Right lobe of liver (tissue), 6 donors: ENCODE data around the gene RHOT1. TPM values are rescaled to one million over a fixed set of nuclear protein-coding genes. Genes with fewer than 3 reads are reported as not detected.

Experiments
- ATAC-seq, 4 donors: fragments of 200-7000 bp; cut with Tn5 transposase; one replicate each; pipeline ENCODE4 v1.9.1; 2020; ENCODE audit warnings: mild to moderate bottlenecking in 4 of 4, moderate library complexity in 4 of 4
- DNase-seq, 3 donors: peaks; one replicate each; pipeline ENCODE4 v3.0.0-alpha.2; 2020
- H3K27ac ChIP-seq, 3 donors: fragments of 200-600 bp; one replicate each; pipeline ENCODE4 v1.8.0; 2022
- H3K27me3 ChIP-seq, 2 donors: fragments of 200-600 bp; one replicate each; pipeline ENCODE4 v1.8.0; 2022
- H3K36me3 ChIP-seq, 4 donors: fragments of 200-600 bp; sonication (generic) in 1 of 4; one replicate each; pipeline versions ENCODE4 v1.5.1 to v1.8.0; 2017 to 2022; ENCODE audit warnings: control low read depth in 1 of 4
- H3K4me1 ChIP-seq, 4 donors: fragments of 200-600 bp; sonication (generic) in 1 of 4; one replicate each; pipeline versions ENCODE4 v1.5.1 to v1.8.0; 2017 to 2022; ENCODE audit warnings: control low read depth in 1 of 4
- H3K4me3 ChIP-seq, 3 donors: fragments of 200-600 bp; one replicate each; pipeline ENCODE4 v1.8.0; 2022
- H3K9me3 ChIP-seq, 4 donors: fragments of 200-600 bp; sonication (generic) in 1 of 4; one replicate each; pipeline versions ENCODE4 v1.5.1 to v1.8.0; 2017 to 2022; ENCODE audit warnings: control low read depth in 1 of 4
- POLR2A ChIP-seq: fragments of 450-650 bp; IDR thresholded peaks from one replicate; pipeline ENCODE4 v1.6.1; 2017; ENCODE audit warnings: antibody characterized with exemption, mild to moderate bottlenecking
- WGBS: methylation state at CpG from one replicate; pipeline ENCODE4 v1.1.6; 2018; ENCODE audit warnings: low coverage, low lambda C conversion rate; ENCODE audit not compliant: insufficient coverage; ENCODE audit errors: missing lambda C conversion rate; 5-methylcytosine and 5-hydroxymethylcytosine counted together
- intact Hi-C, 2 donors: fragments of 100-400 bp; cut with DNase I; formaldehyde crosslinking; loops; one replicate each; pipeline versions ENCODE4 v1.11.2 to v1.14.1; 2022
- total RNA-seq, 6 experiments: library from RNA; depleted of rRNA in 2 of 6; stranded (reverse); fragments of >200 nt in 2 of 6; fragmentation: NEBNext Ultra II Directional in 3 of 6; extraction: Animal tissue kit (Norgen Biotek cat#: 25700) in 3 of 6; gene quantifications; one replicate each; pipeline versions ENCODE4 v1.1.0 to v1.2.4, GENCODE V29; 2016 to 2023
- TF ChIP-seq, protein P1 (sequence below), 4 donors: fragments of 200-600 bp in 3 of 4; fragments of 450-650 bp in 1 of 4; IDR thresholded peaks; one replicate each; pipeline versions ENCODE4 v1.5.1 to v1.8.0; 2016 to 2022; ENCODE audit warnings: antibody characterized with exemption in 4 of 4, mild to moderate bottlenecking in 2 of 4
- donor health status: DM: no; HTN: yes; CAD: no.
- donor health status: DM: no; HTN: no; CAD: no.
- donor health status: DM: no; HTN: no; CAD: no.
- donor health status: DM: no; HTN: yes; CAD: no.
- donor health status: DM: no; HTN: yes; CAD: no.

The RHOT1 gene
- total RNA-seq, 6 experiments from 2014 or later: 12.0 to 24.5 (median 14.2) TPM

DNA sequence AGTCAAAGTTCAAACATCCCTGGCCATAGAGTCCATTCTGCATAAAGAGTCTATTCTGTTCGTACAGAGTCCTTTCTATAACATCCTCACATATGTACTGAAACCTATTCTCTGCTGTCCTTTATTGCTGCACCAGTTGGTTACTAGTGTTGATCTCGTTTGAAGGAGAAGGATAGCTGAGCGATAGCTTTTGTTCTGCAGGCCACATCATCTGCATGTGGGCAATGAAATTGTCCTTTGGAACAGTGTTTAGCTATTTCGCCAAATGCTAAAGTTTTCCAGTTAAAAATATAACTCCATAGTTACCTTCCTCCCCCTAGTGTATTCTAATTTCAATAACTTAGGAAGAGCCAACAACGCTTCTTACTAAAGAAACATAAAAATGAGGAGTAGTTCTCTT lies 6.0 kb downstream of the RHOT1 start:
- no peak for DNase-seq
- no peak overlapping the region for H3K4me3 ChIP-seq
- intact Hi-C loops: no loop called here
- peaks cover 0 to 32% (median 12%) of the 10 kb centered on the region in 4 donors for H3K4me1 ChIP-seq
- WGBS: 78% methylated on average over 5 of the region's 5 CpGs
- no peak for ATAC-seq
- no peak for TF ChIP-seq POLR2A
- TF ChIP-seq, protein P1, sequence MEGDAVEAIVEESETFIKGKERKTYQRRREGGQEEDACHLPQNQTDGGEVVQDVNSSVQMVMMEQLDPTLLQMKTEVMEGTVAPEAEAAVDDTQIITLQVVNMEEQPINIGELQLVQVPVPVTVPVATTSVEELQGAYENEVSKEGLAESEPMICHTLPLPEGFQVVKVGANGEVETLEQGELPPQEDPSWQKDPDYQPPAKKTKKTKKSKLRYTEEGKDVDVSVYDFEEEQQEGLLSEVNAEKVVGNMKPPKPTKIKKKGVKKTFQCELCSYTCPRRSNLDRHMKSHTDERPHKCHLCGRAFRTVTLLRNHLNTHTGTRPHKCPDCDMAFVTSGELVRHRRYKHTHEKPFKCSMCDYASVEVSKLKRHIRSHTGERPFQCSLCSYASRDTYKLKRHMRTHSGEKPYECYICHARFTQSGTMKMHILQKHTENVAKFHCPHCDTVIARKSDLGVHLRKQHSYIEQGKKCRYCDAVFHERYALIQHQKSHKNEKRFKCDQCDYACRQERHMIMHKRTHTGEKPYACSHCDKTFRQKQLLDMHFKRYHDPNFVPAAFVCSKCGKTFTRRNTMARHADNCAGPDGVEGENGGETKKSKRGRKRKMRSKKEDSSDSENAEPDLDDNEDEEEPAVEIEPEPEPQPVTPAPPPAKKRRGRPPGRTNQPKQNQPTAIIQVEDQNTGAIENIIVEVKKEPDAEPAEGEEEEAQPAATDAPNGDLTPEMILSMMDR (IDR thresholded peaks at IDR 0.05): no peak
- H3K36me3 ChIP-seq: peaks cover 0 to 3% (median 0%) of the 10 kb centered on the region in 4 donors
- H3K27me3 ChIP-seq: no peaks in the 10 kb centered on the region
- no peak overlapping the region for H3K27ac ChIP-seq
- H3K9me3 ChIP-seq: no peaks in the 10 kb centered on the region

DNA sequence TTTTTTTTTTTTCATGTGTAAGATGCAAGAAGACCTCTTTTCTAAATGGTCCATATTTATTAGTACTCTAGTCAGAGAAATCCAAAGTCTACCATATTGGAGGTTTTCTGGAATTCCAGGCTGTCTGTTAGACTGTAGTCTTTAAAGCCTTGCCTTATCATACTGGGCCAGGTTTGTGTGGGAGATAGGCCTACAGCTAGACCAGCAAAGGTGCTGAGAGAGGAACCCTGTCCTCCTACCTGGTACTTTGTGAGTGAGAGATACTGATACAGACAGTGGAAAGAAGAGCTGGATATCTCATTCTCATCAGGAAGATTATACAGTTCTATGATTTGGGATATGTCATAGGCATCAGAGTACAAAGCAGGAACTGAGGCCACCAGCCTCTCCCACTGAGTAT lies 8.1 kb downstream of the RHOT1 start:
- DNase-seq: no peak
- Histone ChIP-seq H3K27me3 (no peaks in the 10 kb centered on the region), H3K36me3 (peaks cover 0 to 14% (median 0%) of the 10 kb centered on the region in 4 donors), H3K4me3 (no peak overlapping the region), H3K4me1 (peaks cover 0 to 15% (median 3%) of the 10 kb centered on the region in 4 donors), H3K9me3 (no peaks in the 10 kb centered on the region), H3K27ac (no peak overlapping the region)
- no peak for ATAC-seq
- no peak for TF ChIP-seq POLR2A
- TF ChIP-seq, protein P1 (IDR thresholded peaks at IDR 0.05): no peak
- intact Hi-C loops: no loop called here

DNA sequence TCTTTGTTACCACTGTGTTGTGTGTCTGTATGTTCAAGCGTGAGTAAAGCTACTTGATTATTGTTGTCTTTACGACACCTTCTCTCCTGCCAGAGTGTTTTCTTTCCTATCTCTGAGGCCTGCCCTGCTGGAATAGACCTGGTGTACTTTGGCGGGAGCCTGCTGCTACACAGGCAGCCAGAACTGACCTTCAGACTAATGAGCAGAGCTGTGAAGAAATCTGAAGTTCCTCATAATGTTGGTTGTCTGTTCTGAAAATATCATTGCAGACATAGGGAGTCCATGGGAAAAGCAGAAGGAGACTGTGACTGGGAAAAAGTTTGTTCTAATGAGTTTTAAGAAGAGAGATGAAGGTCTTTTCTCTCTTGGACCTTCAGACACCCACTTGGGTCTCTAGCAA lies 9.8 kb downstream of the RHOT1 start:
- peaks cover 0 to 14% (median 0%) of the 10 kb centered on the region in 4 donors for H3K36me3 ChIP-seq
- DNase-seq (peak; percentile 37 to 75 (median 64)), ATAC-seq (peak; percentile 96 to 99 (median 98))
- intact Hi-C loops: no loop called here
- no peaks in the 10 kb centered on the region for H3K27me3 ChIP-seq
- peaks cover 0 to 9% (median 3%) of the 10 kb centered on the region in 4 donors for H3K4me1 ChIP-seq
- 28% methylated on average over 3 of the region's 3 CpGs for WGBS
- TF ChIP-seq POLR2A: no peak
- TF ChIP-seq, protein P1 (IDR thresholded peaks at IDR 0.05): no peak
- H3K27ac ChIP-seq: peak overlapping the region in 1 of 3 donors; percentile 2
- H3K9me3 ChIP-seq: no peaks in the 10 kb centered on the region
- H3K4me3 ChIP-seq: no peak overlapping the region

DNA sequence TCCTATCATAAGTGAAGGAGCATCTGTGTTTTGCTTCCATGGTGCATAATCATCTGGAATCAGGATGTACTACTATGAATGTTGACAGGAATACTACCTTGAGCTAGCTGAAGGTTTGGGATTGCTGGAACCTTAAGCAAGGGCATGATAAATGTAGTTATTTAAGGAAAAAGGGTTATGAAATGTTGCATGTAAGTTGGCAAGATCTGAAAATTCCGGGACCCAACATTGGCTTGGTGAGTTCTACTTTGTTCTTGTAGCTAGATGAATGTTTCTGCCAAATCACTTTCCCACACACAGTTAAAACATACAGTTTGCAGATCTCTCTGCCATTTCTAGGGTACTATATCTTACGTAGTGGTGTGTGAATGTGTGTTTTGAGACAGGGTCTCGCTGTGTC lies 13.6 kb downstream of the RHOT1 start:
- intact Hi-C loops: no loop called here
- WGBS: 91% methylated on average over 1 of the region's 3 CpGs
- H3K36me3 ChIP-seq: peaks cover 0 to 20% (median under 1%) of the 10 kb centered on the region in 4 donors
- H3K4me1 ChIP-seq: peaks cover 0 to 9% (median 3%) of the 10 kb centered on the region in 4 donors
- TF ChIP-seq POLR2A: no peak
- no peak for DNase-seq
- H3K9me3 ChIP-seq: no peaks in the 10 kb centered on the region
- H3K27me3 ChIP-seq: no peaks in the 10 kb centered on the region
- H3K27ac ChIP-seq: no peak overlapping the region
- no peak overlapping the region for H3K4me3 ChIP-seq
- no peak for ATAC-seq

DNA sequence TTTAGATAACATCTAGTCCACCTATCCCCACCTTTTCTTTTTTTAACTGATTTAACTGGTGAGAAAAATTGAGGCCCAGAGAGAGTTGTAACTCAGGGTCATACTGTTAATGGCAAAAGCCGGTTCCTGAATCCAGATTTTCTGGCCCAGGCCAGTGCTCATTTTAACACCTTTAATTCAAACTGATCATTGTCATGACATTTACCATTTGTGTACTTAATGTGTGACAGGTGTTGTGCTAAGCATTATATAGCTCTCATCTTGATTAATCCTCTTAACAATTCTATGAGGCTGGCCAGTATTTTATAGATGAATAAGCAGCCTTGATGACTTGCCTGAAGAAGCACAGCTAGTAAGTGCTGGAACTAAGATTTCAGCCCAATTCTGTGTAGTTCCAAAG lies 14.4 kb downstream of the RHOT1 start:
- Histone ChIP-seq H3K36me3 (peaks cover 0 to 21% (median under 1%) of the 10 kb centered on the region in 4 donors), H3K9me3 (no peaks in the 10 kb centered on the region), H3K27me3 (no peaks in the 10 kb centered on the region), H3K4me3 (no peak overlapping the region), H3K27ac (no peak overlapping the region), H3K4me1 (peaks cover 0 to 9% (median 3%) of the 10 kb centered on the region in 4 donors)
- ATAC-seq (no peak), DNase-seq (no peak)
- no peak for TF ChIP-seq POLR2A
- TF ChIP-seq, protein P1 (IDR thresholded peaks at IDR 0.05): no peak
- intact Hi-C loops: no loop called here
- WGBS: 100% methylated on average over 1 of the region's 1 CpG
